ENCODE measurements around the gene NGRN. TPM values are rescaled to one million over a fixed set of nuclear protein-coding genes. Genes with fewer than 3 reads are reported as not detected.
"Not testable (repeated sequence)": the region's sequence is repeated elsewhere in the genome, so short reads cannot be mapped to it uniquely, and the experiment has no call there.

NGRN gene
- total RNA-seq, 1 experiment from 2014 or later, result 135 TPM

- intact Hi-C loops (cut with micrococcal nuclease; ENCODE audit: unreplicated experiment), result no loop called here
- H3K36me3 ChIP-seq (ENCODE audit: insufficient read depth, low read length, poor library complexity, severe bottlenecking), result no peaks in the 10 kb centered on the region
- BruUV-seq (replicated peaks), result no TSS peak
- DNase-seq (ENCODE audit: low spot score), result peak; percentile 27
- no peaks in the 10 kb centered on the region for H3K9me3 ChIP-seq (ENCODE audit: low read depth, low read length, poor library complexity, severe bottlenecking)
- CTCF ChIA-PET, result no interaction called here
- H3K27me3 ChIP-seq (replicated peaks; ENCODE audit: insufficient read depth, low read depth, low read length, poor library complexity), result no peaks in the 10 kb centered on the region
- POLR2A ChIA-PET (ENCODE audit: low non-redundant PET), result no interaction called here
- peak; percentile 41 for TF ChIP-seq CTCF (conservative IDR thresholded peaks at IDR 0.05; ENCODE audit: low read depth, low read length)
- no peak for TF ChIP-seq EZH2 (IDR thresholded peaks at IDR 0.05; ENCODE audit: borderline replicate concordance, low read depth, low read length, poor library complexity, severe bottlenecking)
- H3K4me1 ChIP-seq (ENCODE audit: insufficient read depth, low read length, poor library complexity, severe bottlenecking), result peaks cover 3% of the 10 kb centered on the region
- H3K27ac ChIP-seq (ENCODE audit: low read depth, low read length, poor library complexity, severe bottlenecking), result no peak overlapping the region
- H3K4me3 ChIP-seq (ENCODE audit: low read depth, low read length, poor library complexity, severe bottlenecking), result no peak overlapping the region
Observed at GRCh38 chr15:90294601-90295269, 29.3 kb downstream of the NGRN start.

GRCh38 chr15:90295270-90295648, 29.8 kb downstream of the NGRN start:
- no peak for DNase-seq (ENCODE audit: low spot score)
- intact Hi-C loops (cut with micrococcal nuclease; ENCODE audit: unreplicated experiment), result no loop called here
- no peaks in the 10 kb centered on the region for H3K27me3 ChIP-seq (replicated peaks; ENCODE audit: insufficient read depth, low read depth, low read length, poor library complexity)
- ChIA-PET POLR2A (ENCODE audit: low non-redundant PET) (no interaction called here), CTCF (no interaction called here)
- BruUV-seq (replicated peaks), result no TSS peak
- H3K27ac ChIP-seq (ENCODE audit: low read depth, low read length, poor library complexity, severe bottlenecking), result no peak overlapping the region
- no peak overlapping the region for H3K4me3 ChIP-seq (ENCODE audit: low read depth, low read length, poor library complexity, severe bottlenecking)
- TF ChIP-seq EZH2 (IDR thresholded peaks at IDR 0.05; ENCODE audit: borderline replicate concordance, low read depth, low read length, poor library complexity, severe bottlenecking) (no peak), CTCF (conservative IDR thresholded peaks at IDR 0.05; ENCODE audit: low read depth, low read length) (no peak)
- H3K9me3 ChIP-seq (ENCODE audit: low read depth, low read length, poor library complexity, severe bottlenecking), result no peaks in the 10 kb centered on the region
- H3K4me1 ChIP-seq (ENCODE audit: insufficient read depth, low read length, poor library complexity, severe bottlenecking), result peaks cover 3% of the 10 kb centered on the region
- no peaks in the 10 kb centered on the region for H3K36me3 ChIP-seq (ENCODE audit: insufficient read depth, low read length, poor library complexity, severe bottlenecking)

- CTCF ChIA-PET; BruUV-seq (replicated peaks); H3K27ac ChIP-seq (ENCODE audit: low read depth, low read length, poor library complexity, severe bottlenecking): not testable (repeated sequence)
Observed at GRCh38 chr15:90296316-90296884, 30.9 kb downstream of the NGRN start.

GRCh38 chr15:90297021-90297420, 31.5 kb downstream of the NGRN start:
- H3K4me1 ChIP-seq (ENCODE audit: insufficient read depth, low read length, poor library complexity, severe bottlenecking), result peaks cover 3% of the 10 kb centered on the region
- DNase-seq (ENCODE audit: low spot score), result no peak
- POLR2A ChIA-PET (ENCODE audit: low non-redundant PET), result no interaction called here
- no peak overlapping the region for H3K4me3 ChIP-seq (ENCODE audit: low read depth, low read length, poor library complexity, severe bottlenecking)
- no peaks in the 10 kb centered on the region for H3K9me3 ChIP-seq (ENCODE audit: low read depth, low read length, poor library complexity, severe bottlenecking)
- no TSS peak for BruUV-seq (replicated peaks)
- no peaks in the 10 kb centered on the region for H3K27me3 ChIP-seq (replicated peaks; ENCODE audit: insufficient read depth, low read depth, low read length, poor library complexity)
- TF ChIP-seq EZH2 (IDR thresholded peaks at IDR 0.05; ENCODE audit: borderline replicate concordance, low read depth, low read length, poor library complexity, severe bottlenecking), result no peak
- TF ChIP-seq CTCF (conservative IDR thresholded peaks at IDR 0.05; ENCODE audit: low read depth, low read length), result no peak
- intact Hi-C loops (cut with micrococcal nuclease; ENCODE audit: unreplicated experiment), result no loop called here
- CTCF ChIA-PET, result no interaction called here
- no peak overlapping the region for H3K27ac ChIP-seq (ENCODE audit: low read depth, low read length, poor library complexity, severe bottlenecking)
- no peaks in the 10 kb centered on the region for H3K36me3 ChIP-seq (ENCODE audit: insufficient read depth, low read length, poor library complexity, severe bottlenecking)

More at GRCh38 chr15:90296316-90296884, 30.9 kb downstream of the NGRN start:
- DNase-seq (ENCODE audit: low spot score); H3K9me3 ChIP-seq (ENCODE audit: low read depth, low read length, poor library complexity, severe bottlenecking); H3K27me3 ChIP-seq (replicated peaks; ENCODE audit: insufficient read depth, low read depth, low read length, poor library complexity); H3K4me3 ChIP-seq (ENCODE audit: low read depth, low read length, poor library complexity, severe bottlenecking); intact Hi-C loops (cut with micrococcal nuclease; ENCODE audit: unreplicated experiment); POLR2A ChIA-PET (ENCODE audit: low non-redundant PET); H3K36me3 ChIP-seq (ENCODE audit: insufficient read depth, low read length, poor library complexity, severe bottlenecking); H3K4me1 ChIP-seq (ENCODE audit: insufficient read depth, low read length, poor library complexity, severe bottlenecking): not testable (repeated sequence)

Data from A673 (cell line).